Measurements from ENCODE around the gene UBE2I. TPM values are rescaled to one million over a fixed set of nuclear protein-coding genes. Genes with fewer than 3 reads are reported as not detected.

UBE2I gene
- total and polyA plus RNA-seq, 12 donors = 50.7 to 203 (median 89.2) TPM

GRCh38 chr16:1313721-1314369 is 4.4 kb downstream of the UBE2I start:
- Histone ChIP-seq H3K4me1 (replicated peaks in 1 of 2) (peaks cover 28 to 32% of the 10 kb centered on the region in 2 donors), H3K4me3 (no peak overlapping the region), H3K9me3 (replicated peaks in 1 of 3) (no peaks in the 10 kb centered on the region), H3K27me3 (no peaks in the 10 kb centered on the region), H3K36me3 (replicated peaks in 1 of 2) (peaks cover 0 to 60% of the 10 kb centered on the region in 2 donors), H3K27ac (no peak overlapping the region)
- intact Hi-C loops (cut with DNase I) = loop anchor here (5.0 to 10.0 kb wide), 3 partner anchors 38 to 101 kb away; partner anchors contain the start of genes GNPTG (in 1 of the 2), TSR3 (in 1 of the 2) and UNKL (in 1 of the 2)
- TF ChIP-seq, protein P1, sequence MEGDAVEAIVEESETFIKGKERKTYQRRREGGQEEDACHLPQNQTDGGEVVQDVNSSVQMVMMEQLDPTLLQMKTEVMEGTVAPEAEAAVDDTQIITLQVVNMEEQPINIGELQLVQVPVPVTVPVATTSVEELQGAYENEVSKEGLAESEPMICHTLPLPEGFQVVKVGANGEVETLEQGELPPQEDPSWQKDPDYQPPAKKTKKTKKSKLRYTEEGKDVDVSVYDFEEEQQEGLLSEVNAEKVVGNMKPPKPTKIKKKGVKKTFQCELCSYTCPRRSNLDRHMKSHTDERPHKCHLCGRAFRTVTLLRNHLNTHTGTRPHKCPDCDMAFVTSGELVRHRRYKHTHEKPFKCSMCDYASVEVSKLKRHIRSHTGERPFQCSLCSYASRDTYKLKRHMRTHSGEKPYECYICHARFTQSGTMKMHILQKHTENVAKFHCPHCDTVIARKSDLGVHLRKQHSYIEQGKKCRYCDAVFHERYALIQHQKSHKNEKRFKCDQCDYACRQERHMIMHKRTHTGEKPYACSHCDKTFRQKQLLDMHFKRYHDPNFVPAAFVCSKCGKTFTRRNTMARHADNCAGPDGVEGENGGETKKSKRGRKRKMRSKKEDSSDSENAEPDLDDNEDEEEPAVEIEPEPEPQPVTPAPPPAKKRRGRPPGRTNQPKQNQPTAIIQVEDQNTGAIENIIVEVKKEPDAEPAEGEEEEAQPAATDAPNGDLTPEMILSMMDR (IDR thresholded peaks at IDR 0.05) = no peak
- no peak for TF ChIP-seq POLR2A (IDR thresholded peaks at IDR 0.05)
- WGBS, 4 donors = 85 to 91% (median 88%) methylated on average over 18 to 38 of the region's 38 CpGs
- DNase-seq = no peak

GRCh38 chr16:1314399-1315068 is 5.1 kb downstream of the UBE2I start:
- 85 to 90% (median 86%) methylated on average over 15 to 28 of the region's 28 CpGs for WGBS, 4 donors
- no peak for DNase-seq
- peaks cover 0 to 67% of the 10 kb centered on the region in 2 donors for H3K36me3 ChIP-seq (replicated peaks in 1 of 2)
- no peak overlapping the region for H3K4me3 ChIP-seq
- H3K9me3 ChIP-seq (replicated peaks in 1 of 3) = no peaks in the 10 kb centered on the region
- intact Hi-C loops (cut with DNase I) = loop anchor here (5.0 to 10.0 kb wide), 3 partner anchors 38 to 100 kb away; partner anchors contain the start of genes GNPTG (in 1 of the 2), TSR3 (in 1 of the 2) and UNKL (in 1 of the 2)
- H3K4me1 ChIP-seq (replicated peaks in 1 of 2) = peaks cover 28 to 32% of the 10 kb centered on the region in 2 donors
- TF ChIP-seq, protein P1 (IDR thresholded peaks at IDR 0.05) = no peak
- no peak for TF ChIP-seq POLR2A (IDR thresholded peaks at IDR 0.05)
- H3K27ac ChIP-seq = no peak overlapping the region
- H3K27me3 ChIP-seq = no peaks in the 10 kb centered on the region

DNA sequence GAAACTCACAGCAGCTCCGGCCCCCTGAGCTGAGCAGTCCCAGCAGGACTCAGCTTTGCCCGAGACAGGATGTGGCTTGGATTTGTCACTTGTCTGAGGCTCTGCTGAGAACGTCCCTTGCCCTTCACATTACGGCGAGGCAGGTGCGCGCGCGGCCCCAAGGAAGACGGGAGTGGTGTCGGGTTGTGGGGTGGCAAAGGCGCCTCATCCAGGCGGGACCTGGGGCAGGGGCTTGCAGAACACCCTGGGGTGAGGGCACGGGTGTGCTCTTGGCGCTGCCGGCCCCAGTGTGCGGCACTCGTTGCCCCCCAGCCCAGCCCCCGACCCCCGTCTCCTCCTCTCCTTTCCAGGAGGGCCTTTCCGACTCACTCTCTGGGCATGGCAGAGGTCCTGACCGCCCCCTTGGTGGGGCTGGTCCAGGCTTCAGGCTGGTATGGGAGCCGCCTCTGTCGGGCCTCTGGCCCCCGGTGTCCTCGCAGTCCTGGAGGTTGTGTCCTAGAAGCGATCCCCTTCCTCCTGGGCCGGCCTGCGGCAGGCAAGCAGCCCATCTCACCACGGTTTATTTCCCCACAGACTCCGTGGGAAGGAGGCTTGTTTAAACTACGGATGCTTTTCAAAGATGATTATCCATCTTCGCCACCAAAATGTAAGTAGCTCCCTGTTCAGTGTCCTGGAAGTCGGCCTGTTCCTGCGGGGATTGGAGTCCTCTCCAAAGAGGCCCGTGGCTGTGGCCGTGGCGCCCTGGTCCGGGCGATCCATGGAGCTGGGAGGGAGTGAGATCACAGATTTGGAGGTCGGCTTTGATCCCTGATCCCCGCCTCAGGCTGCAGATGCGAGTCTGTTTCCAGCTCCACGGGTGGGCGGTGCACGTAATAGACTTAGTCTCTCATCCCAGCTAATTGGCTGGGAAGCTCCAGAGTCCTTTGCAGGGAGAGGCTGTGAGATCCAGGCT is 5.9 kb downstream of the UBE2I start:
- Histone ChIP-seq H3K27ac (no peak overlapping the region), H3K36me3 (replicated peaks in 1 of 2) (peaks cover 0 to 75% of the 10 kb centered on the region in 2 donors), H3K4me3 (no peak overlapping the region), H3K9me3 (replicated peaks in 1 of 3) (no peaks in the 10 kb centered on the region), H3K27me3 (no peaks in the 10 kb centered on the region), H3K4me1 (replicated peaks in 1 of 2) (peaks cover 28 to 31% of the 10 kb centered on the region in 2 donors)
- intact Hi-C loops (cut with DNase I) = loop anchor here (10.0 kb wide), 2 partner anchors 89 to 99 kb away; partner anchors contain the start of gene UNKL (in 1 of the 2)
- TF ChIP-seq, protein P1 (IDR thresholded peaks at IDR 0.05) = no peak
- no peak for TF ChIP-seq POLR2A (IDR thresholded peaks at IDR 0.05)
- no peak for DNase-seq
- 82 to 93% (median 83%) methylated on average over 25 to 46 of the region's 46 CpGs for WGBS, 4 donors

Measured in adrenal gland (tissue), 12 donors.